Vagina (tissue), 2 donors: ENCODE measurements around the gene TRIM56.

Experiments
- POLR2A ChIP-seq, 2 donors: fragments of 450-650 bp; IDR thresholded peaks; one replicate each; pipeline ENCODE4 v1.6.1; 2017; ENCODE audit warnings: antibody characterized with exemption in 2 of 2, mild to moderate bottlenecking in 2 of 2, moderate library complexity in 2 of 2
- POLR2AphosphoS5 ChIP-seq, 2 donors: sonication (generic); formaldehyde crosslinking; IDR thresholded peaks; one replicate each; pipeline ENCODE4 v1.9.0; 2017; ENCODE audit warnings: antibody characterized with exemption in 2 of 2, mild to moderate bottlenecking in 2 of 2, low read depth in 1 of 2; ENCODE audit not compliant: insufficient read depth in 1 of 2
- TF ChIP-seq, protein P1 (sequence below), 3 experiments: fragments of 450-650 bp in 2 of 3; fragments of 200-600 bp in 1 of 3; sonication (generic) in 1 of 3; IDR thresholded peaks; one replicate each; pipeline ENCODE4 v1.5.1; 2017 to 2019; ENCODE audit warnings: antibody characterized with exemption in 3 of 3, mild to moderate bottlenecking in 2 of 3, moderate library complexity in 2 of 3

DNA sequence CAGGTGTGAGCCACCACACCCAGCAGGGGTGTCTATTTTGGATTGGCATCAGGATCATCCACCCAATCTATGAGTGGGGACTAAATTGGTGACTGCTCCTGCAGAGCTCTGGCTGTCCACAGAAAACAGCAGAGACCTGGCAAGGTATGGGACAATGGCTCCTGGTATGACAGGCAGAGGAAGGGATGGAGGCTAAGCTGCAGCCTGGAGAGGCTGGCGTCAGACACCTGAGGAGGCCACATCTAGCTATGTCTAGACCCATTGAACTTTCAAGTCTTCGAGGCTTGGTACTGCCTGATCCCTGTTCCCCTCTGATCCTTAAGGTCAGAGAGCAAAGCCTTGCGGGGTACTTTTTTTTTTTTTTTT, 38.4 kb downstream of the TRIM56 start:
- TF ChIP-seq, protein P1, sequence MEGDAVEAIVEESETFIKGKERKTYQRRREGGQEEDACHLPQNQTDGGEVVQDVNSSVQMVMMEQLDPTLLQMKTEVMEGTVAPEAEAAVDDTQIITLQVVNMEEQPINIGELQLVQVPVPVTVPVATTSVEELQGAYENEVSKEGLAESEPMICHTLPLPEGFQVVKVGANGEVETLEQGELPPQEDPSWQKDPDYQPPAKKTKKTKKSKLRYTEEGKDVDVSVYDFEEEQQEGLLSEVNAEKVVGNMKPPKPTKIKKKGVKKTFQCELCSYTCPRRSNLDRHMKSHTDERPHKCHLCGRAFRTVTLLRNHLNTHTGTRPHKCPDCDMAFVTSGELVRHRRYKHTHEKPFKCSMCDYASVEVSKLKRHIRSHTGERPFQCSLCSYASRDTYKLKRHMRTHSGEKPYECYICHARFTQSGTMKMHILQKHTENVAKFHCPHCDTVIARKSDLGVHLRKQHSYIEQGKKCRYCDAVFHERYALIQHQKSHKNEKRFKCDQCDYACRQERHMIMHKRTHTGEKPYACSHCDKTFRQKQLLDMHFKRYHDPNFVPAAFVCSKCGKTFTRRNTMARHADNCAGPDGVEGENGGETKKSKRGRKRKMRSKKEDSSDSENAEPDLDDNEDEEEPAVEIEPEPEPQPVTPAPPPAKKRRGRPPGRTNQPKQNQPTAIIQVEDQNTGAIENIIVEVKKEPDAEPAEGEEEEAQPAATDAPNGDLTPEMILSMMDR (IDR thresholded peaks at IDR 0.05): no peak
- TF ChIP-seq POLR2A (IDR thresholded peaks at IDR 0.05) (no peak), POLR2AphosphoS5 (IDR thresholded peaks at IDR 0.05; ENCODE audit: insufficient read depth in 1 of 2, low read depth in 1 of 2) (no peak)
